ENCODE data around the gene ZNF280A.
"Not testable (repeated sequence)": the region's sequence is repeated elsewhere in the genome, so short reads cannot be mapped to it uniquely, and the experiment has no call there.

The ZNF280A gene

DNA sequence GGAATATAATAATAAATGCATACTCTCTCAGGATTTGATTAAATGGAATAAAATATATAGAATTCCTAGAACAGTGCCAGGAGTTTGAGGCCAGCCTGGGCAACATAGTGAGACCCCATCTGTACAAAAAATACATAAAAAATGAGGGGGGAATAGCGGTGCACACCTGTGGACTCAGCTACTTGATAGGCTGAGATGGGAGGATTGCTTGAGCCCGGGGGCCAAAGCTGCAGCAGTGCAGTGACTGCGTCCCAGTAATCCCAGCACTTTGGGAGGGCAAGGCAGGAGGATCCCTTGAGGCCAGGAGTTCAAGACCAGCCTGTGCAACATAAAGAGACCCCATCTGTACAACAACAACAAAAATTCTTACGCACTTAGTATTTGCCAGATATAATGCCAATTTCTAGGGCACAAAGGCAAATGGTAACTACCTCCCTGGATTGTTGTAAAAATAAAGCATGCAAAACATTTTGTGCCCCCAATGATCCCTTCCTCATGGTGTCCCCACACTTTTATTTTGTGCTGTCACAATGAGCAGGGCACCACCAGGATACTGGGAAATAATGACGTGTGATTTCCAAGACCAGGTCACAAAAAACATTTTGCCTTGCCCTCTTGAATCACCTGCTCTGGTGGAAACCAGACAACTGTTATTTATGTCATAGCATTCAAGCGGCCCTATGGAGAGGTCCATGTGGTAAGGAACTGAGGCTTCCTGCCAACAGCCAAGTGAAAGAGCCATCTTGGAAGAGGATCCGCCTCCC lies 18.3 kb upstream of the ZNF280A start:
- DNase-seq: no peak

- no peak for DNase-seq
These were observed 16.8 kb upstream of the ZNF280A start for GRCh38 chr22:22536916-22537315.

- no peak for DNase-seq
These were observed 16.4 kb upstream of the ZNF280A start for GRCh38 chr22:22536515-22536914.

GRCh38 chr22:22535662-22536061 lies 15.6 kb upstream of the ZNF280A start:
- no peak for DNase-seq

GRCh38 chr22:22534604-22535415 lies 14.7 kb upstream of the ZNF280A start:
- DNase-seq: no peak

GRCh38 chr22:22533863-22534262 lies 13.8 kb upstream of the ZNF280A start:
- no peak for DNase-seq

DNA sequence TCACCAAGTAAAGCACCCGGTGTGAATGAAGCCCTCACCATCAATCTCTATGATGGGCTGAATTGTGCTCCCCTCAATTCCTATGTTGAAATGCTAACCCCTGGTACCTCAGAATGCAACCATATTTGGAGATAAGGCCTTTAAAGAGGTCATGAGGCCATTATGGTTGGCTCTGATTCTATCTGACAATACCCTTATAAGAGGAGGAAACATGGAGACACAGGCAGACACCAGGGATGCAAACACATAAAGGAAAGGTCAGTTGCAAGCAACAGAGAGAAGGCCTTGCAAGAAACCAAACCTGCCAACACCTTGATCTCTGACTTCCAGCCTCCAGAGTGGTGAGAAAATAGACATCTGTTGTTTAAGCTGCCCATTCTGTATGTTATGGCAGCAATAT lies 13.3 kb upstream of the ZNF280A start:
- DNase-seq: no peak

- not testable (repeated sequence) for DNase-seq
These were observed 12.5 kb upstream of the ZNF280A start for GRCh38 chr22:22532547-22533071.

DNA sequence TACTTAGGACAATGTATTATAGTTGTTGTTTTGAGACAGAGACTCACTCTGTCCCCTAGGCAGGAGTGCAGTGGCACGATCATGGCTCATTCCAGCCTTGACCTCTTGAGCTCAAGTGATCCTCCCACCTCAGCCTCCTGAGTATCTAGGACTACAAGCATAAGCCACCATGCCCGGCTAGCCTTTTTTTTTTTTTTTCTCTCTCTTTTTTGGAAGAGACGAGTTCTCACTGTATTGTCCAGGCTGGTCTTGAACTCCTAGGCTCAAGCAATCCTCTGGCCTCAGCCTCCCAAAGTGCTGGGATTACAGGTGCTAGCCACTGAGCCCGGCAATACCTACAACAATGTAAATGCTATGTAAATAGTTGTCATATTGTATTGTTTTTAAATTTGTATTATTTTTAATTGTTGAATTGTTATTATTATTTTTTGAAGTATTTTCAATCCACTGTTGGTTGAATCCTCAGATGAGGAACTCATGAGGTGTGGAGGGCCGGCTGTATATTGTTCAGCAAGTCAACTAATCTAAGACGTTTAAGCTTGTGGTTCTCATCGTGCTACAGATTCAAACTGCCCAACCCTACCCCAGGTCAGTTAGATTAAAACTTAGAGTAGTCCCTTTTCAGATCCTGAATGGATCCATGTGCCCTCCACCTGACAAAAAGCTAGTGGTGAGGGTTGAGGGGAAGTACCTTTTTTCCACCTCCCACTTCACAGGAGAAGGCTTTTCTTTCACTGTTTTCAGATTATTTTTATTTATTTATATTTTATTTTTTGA lies 11.9 kb upstream of the ZNF280A start:
- no peak for DNase-seq

DNA sequence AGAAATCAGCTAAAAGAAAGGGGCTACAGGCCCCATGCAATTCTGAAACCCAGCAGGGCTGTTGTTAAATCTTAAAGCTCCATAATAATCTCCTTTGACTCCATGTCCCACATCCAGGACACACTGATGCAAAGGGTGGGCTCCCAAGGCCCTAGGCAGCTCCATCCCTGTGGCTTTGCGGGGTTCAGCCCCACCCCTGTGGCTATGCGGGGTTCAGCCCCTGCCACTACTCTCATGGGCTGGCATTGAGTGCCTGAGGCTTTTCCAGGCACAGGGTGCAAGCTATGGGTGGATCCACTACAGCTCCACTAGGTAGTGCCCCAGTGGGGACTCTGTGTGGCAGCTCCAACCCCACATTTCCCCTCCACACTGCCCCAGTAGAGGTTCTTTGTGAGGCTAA lies 8.7 kb upstream of the ZNF280A start:
- no peak for DNase-seq

GRCh38 chr22:22527312-22527711 lies 7.2 kb upstream of the ZNF280A start:
- no peak for DNase-seq

- no peak for DNase-seq
These were observed 6.2 kb upstream of the ZNF280A start for GRCh38 chr22:22526125-22526912.

GRCh38 chr22:22523494-22523893 lies 3.4 kb upstream of the ZNF280A start:
- no peak for DNase-seq

DNA sequence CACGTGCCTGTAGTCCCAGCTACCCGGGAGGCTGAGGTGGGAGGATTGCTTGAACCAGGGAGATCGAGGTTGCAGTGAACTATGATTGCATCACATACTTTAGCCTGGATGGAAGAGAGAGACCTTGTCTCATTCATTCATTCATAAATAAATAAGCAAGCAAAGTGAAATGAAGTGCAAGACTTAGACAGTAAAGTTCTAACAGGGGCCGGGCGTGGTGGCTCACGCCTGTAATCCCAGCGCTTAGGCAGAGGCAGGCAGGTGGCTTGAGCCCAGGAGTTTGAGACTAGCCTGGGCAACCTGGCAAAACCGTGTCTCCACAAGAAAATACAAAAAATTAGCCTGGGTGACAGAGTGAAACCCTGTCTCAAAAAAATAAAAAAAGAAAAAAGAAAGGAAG lies 1.6 kb upstream of the ZNF280A start:
- no peak for DNase-seq

- DNase-seq: no peak
These were observed 865 bp upstream of the ZNF280A start for GRCh38 chr22:22520667-22521602.

- no peak for DNase-seq
These were observed 479 bp downstream of the ZNF280A start for GRCh38 chr22:22519591-22519990.

DNA sequence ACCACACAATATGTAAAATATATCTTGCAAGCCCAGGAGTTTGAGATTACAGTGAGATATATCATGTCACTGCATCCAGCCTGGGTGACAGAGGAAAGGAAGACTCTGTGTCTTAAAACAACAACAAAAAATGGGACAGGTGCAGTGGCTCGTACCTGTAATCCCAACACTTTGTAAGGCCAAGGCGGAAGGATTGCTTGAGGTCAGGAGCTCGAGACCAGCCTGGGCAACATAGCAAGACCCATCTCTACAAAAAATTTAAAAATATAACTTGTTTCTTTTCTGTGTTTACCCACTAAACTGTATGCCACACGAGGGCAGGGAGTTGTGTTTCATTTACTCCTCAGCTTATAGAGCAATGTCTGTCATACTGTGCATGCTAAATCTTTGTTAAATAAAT lies 3.1 kb downstream of the ZNF280A start:
- DNase-seq: no peak

DNA sequence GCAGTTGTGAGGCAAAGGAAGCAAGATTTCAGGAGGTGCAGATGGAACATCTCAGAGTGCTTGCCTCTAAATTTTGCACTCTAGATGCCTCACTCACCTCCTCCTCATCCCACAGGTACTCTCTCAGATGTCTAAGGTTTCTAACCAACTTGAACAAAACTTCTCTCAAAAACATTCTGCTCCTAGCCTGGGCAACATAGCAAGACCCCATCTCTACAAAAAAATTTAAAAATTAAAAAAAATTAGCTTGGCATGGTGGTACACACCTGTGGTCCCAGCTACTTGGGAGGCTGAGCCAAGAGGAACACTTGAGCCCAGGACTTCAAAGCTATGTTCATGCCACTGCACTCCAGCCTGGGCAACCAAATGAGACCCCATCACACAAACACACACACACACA lies 4.2 kb downstream of the ZNF280A start:
- DNase-seq: no peak

DNA sequence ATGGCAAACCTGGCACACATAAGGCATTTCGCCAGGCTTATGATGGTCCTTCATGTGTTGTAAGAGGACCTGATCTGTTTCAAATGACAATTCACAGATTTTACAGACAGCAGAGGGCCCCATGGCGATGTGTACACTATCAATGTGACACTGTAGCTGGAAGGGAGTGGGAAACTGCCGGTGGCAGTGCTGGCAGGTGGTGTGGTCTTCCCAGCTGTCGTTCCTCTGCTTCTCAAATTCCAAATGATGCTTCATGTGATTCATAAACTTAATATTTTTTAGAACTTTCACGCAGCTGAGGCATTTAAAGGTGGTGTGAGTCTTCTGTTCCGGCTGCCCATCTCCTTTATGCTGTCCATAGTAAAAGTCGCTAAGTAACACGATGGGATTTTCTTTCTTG lies 5.6 kb downstream of the ZNF280A start:
- not testable (repeated sequence) for DNase-seq

GRCh38 chr22:22513619-22514018 lies 6.5 kb downstream of the ZNF280A start:
- DNase-seq: no peak

- DNase-seq: no peak
These were observed 7.1 kb downstream of the ZNF280A start for GRCh38 chr22:22512951-22513350.
